HepG2 (cell line): Measurements from ENCODE around the gene RASSF4. TPM values are rescaled to one million over a fixed set of nuclear protein-coding genes. Genes with fewer than 3 reads are reported as not detected.

Experiments used
- ARNTL ChIP-seq: sonication (generic); formaldehyde crosslinking; IDR thresholded peaks from 2 replicates; pipeline ENCODE4 v1.4.0; 2020; ENCODE audit warnings: mild to moderate bottlenecking, missing genetic modification reagents
- ATF1 ChIP-seq: IDR thresholded peaks from 2 replicates; pipeline ENCODE4 v1.6.1; 2016; ENCODE audit warnings: mild to moderate bottlenecking, control low read depth
- CBFB ChIP-seq: sonication (generic); formaldehyde crosslinking; IDR thresholded peaks from 2 replicates; pipeline ENCODE4 v1.4.0; 2020; ENCODE audit warnings: missing genetic modification reagents
- CHCHD3 ChIP-seq: sonication (generic); formaldehyde crosslinking; IDR thresholded peaks from 2 replicates; pipeline ENCODE4 v1.8.0; 2022; ENCODE audit warnings: mild to moderate bottlenecking, missing genetic modification reagents, moderate library complexity
- HMG20A ChIP-seq: IDR thresholded peaks from 2 replicates; pipeline ENCODE4 v1.6.1; 2016; ENCODE audit warnings: borderline replicate concordance
- MZF1 ChIP-seq: sonication (generic); formaldehyde crosslinking; IDR thresholded peaks from 2 replicates; pipeline ENCODE4 v1.8.1; 2023; ENCODE audit warnings: mild to moderate bottlenecking, missing genetic modification reagents, borderline replicate concordance
- NR2F6 ChIP-seq, 2 experiments: IDR thresholded peaks; 2 replicates each; pipeline ENCODE4 v1.6.1; 2016; ENCODE audit warnings: antibody characterized with exemption in 1 of 2, mild to moderate bottlenecking in 1 of 2
- SYNCRIP ChIP-seq: fragments of 200-400 bp; formaldehyde crosslinking; IDR thresholded peaks from 2 replicates; pipeline ENCODE4 v1.6.1; 2018; ENCODE audit warnings: mild to moderate bottlenecking, low read depth, low read length; ENCODE audit not compliant: insufficient read depth
- TCF12 ChIP-seq, 2 experiments: fragments of 450-650 bp in 1 of 2; sonication (generic) in 1 of 2; formaldehyde crosslinking in 1 of 2; IDR thresholded peaks; 2 replicates each; pipeline versions ENCODE4 v1.6.1 to v1.8.0; 2017 to 2022; ENCODE audit warnings: antibody characterized with exemption in 1 of 2, mild to moderate bottlenecking in 1 of 2, missing genetic modification reagents in 1 of 2, moderate library complexity in 1 of 2
- TMF1 ChIP-seq: sonication (generic); formaldehyde crosslinking; IDR thresholded peaks from 2 replicates; pipeline ENCODE4 v1.8.1; 2022; ENCODE audit warnings: low read depth, missing genetic modification reagents
- ZNF33A ChIP-seq: sonication (generic); formaldehyde crosslinking; IDR thresholded peaks from 2 replicates; pipeline ENCODE4 v1.5.1; 2020; ENCODE audit warnings: missing genetic modification reagents, mild to moderate bottlenecking, moderate library complexity, borderline replicate concordance
- ZNF451 ChIP-seq: sonication (generic); formaldehyde crosslinking; IDR thresholded peaks from 2 replicates; pipeline ENCODE4 v1.5.0; 2020; ENCODE audit warnings: mild to moderate bottlenecking, missing genetic modification reagents
- ZNF598 ChIP-seq: sonication (generic); formaldehyde crosslinking; IDR thresholded peaks from 2 replicates; pipeline ENCODE4 v1.5.1; 2020; ENCODE audit warnings: mild to moderate bottlenecking, missing genetic modification reagents, borderline replicate concordance
- ZNF614 ChIP-seq: IDR thresholded peaks from 2 replicates; pipeline ENCODE4 v1.6.1; 2018; ENCODE audit warnings: missing biosample characterization, missing genetic modification reagents, inconsistent platforms, borderline replicate concordance
- ZNF780A ChIP-seq: sonication (generic); formaldehyde crosslinking; IDR thresholded peaks from 2 replicates; pipeline ENCODE4 v1.8.0; 2022; ENCODE audit warnings: mild to moderate bottlenecking, missing genetic modification reagents, moderate library complexity
- polyA plus RNA-seq, 8 experiments: library from polyadenylated mRNA; depleted of rRNA in 3 of 8; stranded (reverse) in 7 of 8; unstranded in 1 of 8; fragments of >200 nt; fragmentation: Illumina TruSeq in 4 of 8; extraction: Trizol in 4 of 8; gene quantifications; 2 replicates each; pipeline versions ENCODE4 v1.2.1 to v1.2.3, GENCODE V29; 2011 to 2016; ENCODE audit warnings: low read depth in 4 of 8, missing spikeins in 1 of 8, mixed read lengths in 1 of 8; ENCODE audit not compliant: insufficient read depth in 1 of 8
- total RNA-seq, 5 experiments: library from RNA; depleted of rRNA; stranded (reverse); fragments of >200 nt; fragmentation: Illumina TruSeq; extraction: Trizol; gene quantifications; 2 replicates each; pipeline ENCODE4 v1.2.3, GENCODE V29; 2016; ENCODE audit warnings: low read depth in 1 of 5
- TF ChIP-seq, protein P1 (sequence below): sonication (generic); formaldehyde crosslinking; IDR thresholded peaks from 2 replicates; pipeline ENCODE4 v1.5.0; 2020; ENCODE audit warnings: mild to moderate bottlenecking, low read depth, missing genetic modification reagents, borderline replicate concordance
- TF ChIP-seq, protein P2 (sequence below): sonication (generic); formaldehyde crosslinking; IDR thresholded peaks from 2 replicates; pipeline ENCODE4 v1.8.1; 2023; ENCODE audit warnings: mild to moderate bottlenecking, inconsistent platforms, moderate library complexity, missing genetic modification reagents, borderline replicate concordance
- TF ChIP-seq, protein P3 (sequence below): sonication (generic); formaldehyde crosslinking; IDR thresholded peaks from 2 replicates; pipeline ENCODE4 v1.5.0; 2020; ENCODE audit warnings: mild to moderate bottlenecking, missing genetic modification reagents
- TF ChIP-seq, protein P4 (sequence below): sonication (generic); formaldehyde crosslinking; IDR thresholded peaks from 2 replicates; pipeline ENCODE4 v1.4.0; 2020; ENCODE audit warnings: missing genetic modification reagents

RASSF4 gene
- total and polyA plus RNA-seq, 2 of the 13 experiments (the other 11 are each of a cell fraction or from before 2014, with no cell fraction given): 34.0 to 51.7 TPM

DNA sequence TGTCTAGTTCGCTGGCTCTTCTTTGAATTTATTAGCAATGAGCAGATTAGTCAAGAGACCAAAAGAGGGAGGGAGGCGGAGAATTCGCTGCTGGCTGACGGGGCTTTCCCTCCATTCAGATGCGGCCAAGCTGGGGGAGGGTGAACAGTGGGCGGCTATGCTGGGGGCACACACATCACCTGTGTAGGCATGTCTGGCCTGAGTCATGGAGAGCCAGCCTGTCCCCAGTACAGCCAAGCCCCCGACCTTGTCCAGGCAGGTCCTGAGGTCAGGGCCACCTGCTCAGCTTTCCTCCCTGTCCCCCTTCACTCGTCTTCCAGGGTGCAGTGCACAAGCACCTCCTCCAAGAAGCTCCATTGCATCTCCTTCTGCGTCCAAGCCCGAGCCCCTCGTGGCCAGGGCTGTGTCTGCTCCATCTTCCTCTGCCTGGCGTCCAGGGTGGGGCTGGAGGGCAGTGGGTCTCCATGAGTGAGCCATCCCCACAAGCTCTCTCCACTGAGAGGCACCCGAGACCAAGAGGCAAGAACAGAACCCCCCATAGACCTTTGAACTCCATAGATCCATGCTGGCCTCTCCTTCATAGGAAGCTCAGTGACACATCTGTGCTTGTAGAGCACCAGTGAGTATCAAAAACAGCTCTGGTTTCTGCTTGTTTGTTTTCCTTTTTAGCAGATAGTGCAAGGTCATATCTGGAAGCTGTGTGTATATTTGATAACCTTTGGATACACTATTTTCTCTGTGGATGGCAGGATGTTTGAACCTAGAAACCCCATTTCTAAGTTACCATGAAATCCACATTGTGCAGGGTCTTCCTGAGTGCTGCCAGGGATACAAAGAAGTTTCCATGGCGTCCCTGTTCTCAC lies 20.9 kb downstream of the RASSF4 start (continued):
- TF ChIP-seq, protein P1, sequence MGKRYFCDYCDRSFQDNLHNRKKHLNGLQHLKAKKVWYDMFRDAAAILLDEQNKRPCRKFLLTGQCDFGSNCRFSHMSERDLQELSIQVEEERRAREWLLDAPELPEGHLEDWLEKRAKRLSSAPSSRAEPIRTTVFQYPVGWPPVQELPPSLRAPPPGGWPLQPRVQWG (CRISPR knock-in tag): no peak
- TF ChIP-seq ZNF451 (CRISPR knock-in tag) (no peak; the same call in 1 of the 2 replicates), CHCHD3 (CRISPR knock-in tag) (no peak), ZNF33A (CRISPR knock-in tag) (no peak), ZNF614 (CRISPR knock-in tag) (peak; percentile 73; the same call in 1 of the 2 replicates), ZNF598 (CRISPR knock-in tag) (no peak), NR2F6 (IDR thresholded peaks at IDR 0.05) (peak; percentile 95), NR2F6 (CRISPR knock-in tag; IDR thresholded peaks at IDR 0.05) (peak; percentile 92), ATF1 (CRISPR knock-in tag) (no peak), CBFB (CRISPR knock-in tag) (no peak; the same call in 1 of the 2 replicates), ZNF780A (CRISPR knock-in tag) (no peak), TMF1 (CRISPR knock-in tag) (no peak; the same call in 1 of the 2 replicates), MZF1 (CRISPR knock-in tag) (no peak), HMG20A (CRISPR knock-in tag) (peak; percentile 66; the same call in 1 of the 2 replicates), TCF12 (IDR thresholded peaks at IDR 0.05) (no peak), TCF12 (CRISPR knock-in tag; IDR thresholded peaks at IDR 0.05) (peak; percentile 32; the same call in 1 of the 2 replicates), ARNTL (CRISPR knock-in tag) (peak; percentile 63), SYNCRIP (no peak)
- TF ChIP-seq, protein P2, sequence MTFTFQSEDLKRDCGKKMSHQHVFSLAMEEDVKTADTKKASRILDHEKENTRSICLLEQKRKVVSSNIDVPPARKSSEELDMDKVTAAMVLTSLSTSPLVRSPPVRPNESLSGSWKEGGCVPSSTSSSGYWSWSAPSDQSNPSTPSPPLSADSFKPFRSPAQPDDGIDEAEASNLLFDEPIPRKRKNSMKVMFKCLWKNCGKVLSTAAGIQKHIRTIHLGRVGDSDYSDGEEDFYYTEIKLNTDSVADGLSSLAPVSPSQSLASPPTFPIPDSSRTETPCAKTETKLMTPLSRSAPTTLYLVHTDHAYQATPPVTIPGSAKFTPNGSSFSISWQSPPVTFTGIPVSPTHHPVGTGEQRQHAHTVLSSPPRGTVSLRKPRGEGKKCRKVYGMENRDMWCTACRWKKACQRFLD (CRISPR knock-in tag): no peak
- TF ChIP-seq, protein P3, sequence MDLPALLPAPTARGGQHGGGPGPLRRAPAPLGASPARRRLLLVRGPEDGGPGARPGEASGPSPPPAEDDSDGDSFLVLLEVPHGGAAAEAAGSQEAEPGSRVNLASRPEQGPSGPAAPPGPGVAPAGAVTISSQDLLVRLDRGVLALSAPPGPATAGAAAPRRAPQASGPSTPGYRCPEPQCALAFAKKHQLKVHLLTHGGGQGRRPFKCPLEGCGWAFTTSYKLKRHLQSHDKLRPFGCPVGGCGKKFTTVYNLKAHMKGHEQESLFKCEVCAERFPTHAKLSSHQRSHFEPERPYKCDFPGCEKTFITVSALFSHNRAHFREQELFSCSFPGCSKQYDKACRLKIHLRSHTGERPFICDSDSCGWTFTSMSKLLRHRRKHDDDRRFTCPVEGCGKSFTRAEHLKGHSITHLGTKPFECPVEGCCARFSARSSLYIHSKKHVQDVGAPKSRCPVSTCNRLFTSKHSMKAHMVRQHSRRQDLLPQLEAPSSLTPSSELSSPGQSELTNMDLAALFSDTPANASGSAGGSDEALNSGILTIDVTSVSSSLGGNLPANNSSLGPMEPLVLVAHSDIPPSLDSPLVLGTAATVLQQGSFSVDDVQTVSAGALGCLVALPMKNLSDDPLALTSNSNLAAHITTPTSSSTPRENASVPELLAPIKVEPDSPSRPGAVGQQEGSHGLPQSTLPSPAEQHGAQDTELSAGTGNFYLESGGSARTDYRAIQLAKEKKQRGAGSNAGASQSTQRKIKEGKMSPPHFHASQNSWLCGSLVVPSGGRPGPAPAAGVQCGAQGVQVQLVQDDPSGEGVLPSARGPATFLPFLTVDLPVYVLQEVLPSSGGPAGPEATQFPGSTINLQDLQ (CRISPR knock-in tag): 0 out of 2 replicates have a peak, but pooled peaks have one; percentile 15
- TF ChIP-seq, protein P4, sequence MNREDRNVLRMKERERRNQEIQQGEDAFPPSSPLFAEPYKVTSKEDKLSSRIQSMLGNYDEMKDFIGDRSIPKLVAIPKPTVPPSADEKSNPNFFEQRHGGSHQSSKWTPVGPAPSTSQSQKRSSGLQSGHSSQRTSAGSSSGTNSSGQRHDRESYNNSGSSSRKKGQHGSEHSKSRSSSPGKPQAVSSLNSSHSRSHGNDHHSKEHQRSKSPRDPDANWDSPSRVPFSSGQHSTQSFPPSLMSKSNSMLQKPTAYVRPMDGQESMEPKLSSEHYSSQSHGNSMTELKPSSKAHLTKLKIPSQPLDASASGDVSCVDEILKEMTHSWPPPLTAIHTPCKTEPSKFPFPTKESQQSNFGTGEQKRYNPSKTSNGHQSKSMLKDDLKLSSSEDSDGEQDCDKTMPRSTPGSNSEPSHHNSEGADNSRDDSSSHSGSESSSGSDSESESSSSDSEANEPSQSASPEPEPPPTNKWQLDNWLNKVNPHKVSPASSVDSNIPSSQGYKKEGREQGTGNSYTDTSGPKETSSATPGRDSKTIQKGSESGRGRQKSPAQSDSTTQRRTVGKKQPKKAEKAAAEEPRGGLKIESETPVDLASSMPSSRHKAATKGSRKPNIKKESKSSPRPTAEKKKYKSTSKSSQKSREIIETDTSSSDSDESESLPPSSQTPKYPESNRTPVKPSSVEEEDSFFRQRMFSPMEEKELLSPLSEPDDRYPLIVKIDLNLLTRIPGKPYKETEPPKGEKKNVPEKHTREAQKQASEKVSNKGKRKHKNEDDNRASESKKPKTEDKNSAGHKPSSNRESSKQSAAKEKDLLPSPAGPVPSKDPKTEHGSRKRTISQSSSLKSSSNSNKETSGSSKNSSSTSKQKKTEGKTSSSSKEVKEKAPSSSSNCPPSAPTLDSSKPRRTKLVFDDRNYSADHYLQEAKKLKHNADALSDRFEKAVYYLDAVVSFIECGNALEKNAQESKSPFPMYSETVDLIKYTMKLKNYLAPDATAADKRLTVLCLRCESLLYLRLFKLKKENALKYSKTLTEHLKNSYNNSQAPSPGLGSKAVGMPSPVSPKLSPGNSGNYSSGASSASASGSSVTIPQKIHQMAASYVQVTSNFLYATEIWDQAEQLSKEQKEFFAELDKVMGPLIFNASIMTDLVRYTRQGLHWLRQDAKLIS (CRISPR knock-in tag): no peak
